SK-MEL-5 (cell line): Measurements from ENCODE around the gene GH2. TPM values are rescaled to one million over a fixed set of nuclear protein-coding genes. Genes with fewer than 3 reads are reported as not detected.
"Not testable (repeated sequence)": the region's sequence is repeated elsewhere in the genome, so short reads cannot be mapped to it uniquely, and the experiment has no call there.

Experiments used
- DNase-seq: peaks from one replicate; pipeline ENCODE4 v3.0.0-alpha.2; 2016; ENCODE audit warnings: low read depth, low spot score
- in situ Hi-C: cut with HindIII; loops from 2 replicates; pipeline ENCODE4 v1.10.0; 2016; ENCODE audit warnings: low sequenced_read_pairs, high pct_unique_total_duplicates, low pct_unique_long_range_greater_than_20kb
- total RNA-seq: library from RNA; depleted of rRNA; stranded (reverse); fragments of >200 nt; shearing (Covaris generic); gene quantifications from 2 replicates; pipeline ENCODE4 v1.2.3, GENCODE V29; 2014

The GH2 gene
- total RNA-seq, 1 experiment from 2014 or later, result not detected

DNA sequence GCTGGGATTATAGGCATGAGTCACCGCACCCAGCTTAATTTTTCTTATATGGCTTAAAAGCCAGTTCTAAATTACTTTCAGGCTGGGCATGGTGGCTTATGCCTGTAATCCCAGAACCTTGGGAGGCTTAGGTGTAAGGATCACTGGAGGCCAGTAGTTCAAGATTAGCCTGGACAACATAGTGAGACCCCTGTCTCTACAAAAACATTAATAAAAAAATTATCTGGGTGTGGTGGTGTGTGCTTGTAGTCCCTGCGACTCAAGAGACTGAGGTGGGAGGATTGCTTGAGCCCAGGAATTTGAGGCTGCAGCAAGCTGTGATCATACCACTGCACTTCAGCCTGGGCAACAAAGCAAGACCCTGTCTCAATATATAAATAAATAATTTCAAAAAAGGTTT, 28.5 kb downstream of the GH2 start:
- in situ Hi-C loops, result no loop called here
- DNase-seq, result no peak

DNA sequence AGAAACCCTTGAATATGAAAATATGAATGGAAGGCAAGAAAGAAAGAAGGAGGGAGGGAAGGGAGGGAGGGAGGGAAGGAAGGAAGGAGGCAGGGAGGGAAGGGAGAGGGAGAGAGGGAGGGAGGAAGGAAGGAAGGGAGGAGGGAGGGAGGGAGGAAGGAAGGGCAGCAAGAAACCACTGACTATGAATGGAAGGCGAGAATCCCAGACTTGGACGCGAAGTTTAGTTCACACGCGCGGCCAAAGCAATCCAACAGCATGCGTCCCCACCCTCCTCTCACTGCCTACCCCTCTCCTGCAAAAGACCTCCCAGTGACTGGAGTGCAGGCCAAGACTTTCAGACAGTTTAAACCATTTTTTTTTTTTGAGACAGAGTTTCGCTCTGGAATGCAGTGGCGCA, 31.3 kb downstream of the GH2 start:
- in situ Hi-C loops, result no loop called here
- DNase-seq, result no peak

DNA sequence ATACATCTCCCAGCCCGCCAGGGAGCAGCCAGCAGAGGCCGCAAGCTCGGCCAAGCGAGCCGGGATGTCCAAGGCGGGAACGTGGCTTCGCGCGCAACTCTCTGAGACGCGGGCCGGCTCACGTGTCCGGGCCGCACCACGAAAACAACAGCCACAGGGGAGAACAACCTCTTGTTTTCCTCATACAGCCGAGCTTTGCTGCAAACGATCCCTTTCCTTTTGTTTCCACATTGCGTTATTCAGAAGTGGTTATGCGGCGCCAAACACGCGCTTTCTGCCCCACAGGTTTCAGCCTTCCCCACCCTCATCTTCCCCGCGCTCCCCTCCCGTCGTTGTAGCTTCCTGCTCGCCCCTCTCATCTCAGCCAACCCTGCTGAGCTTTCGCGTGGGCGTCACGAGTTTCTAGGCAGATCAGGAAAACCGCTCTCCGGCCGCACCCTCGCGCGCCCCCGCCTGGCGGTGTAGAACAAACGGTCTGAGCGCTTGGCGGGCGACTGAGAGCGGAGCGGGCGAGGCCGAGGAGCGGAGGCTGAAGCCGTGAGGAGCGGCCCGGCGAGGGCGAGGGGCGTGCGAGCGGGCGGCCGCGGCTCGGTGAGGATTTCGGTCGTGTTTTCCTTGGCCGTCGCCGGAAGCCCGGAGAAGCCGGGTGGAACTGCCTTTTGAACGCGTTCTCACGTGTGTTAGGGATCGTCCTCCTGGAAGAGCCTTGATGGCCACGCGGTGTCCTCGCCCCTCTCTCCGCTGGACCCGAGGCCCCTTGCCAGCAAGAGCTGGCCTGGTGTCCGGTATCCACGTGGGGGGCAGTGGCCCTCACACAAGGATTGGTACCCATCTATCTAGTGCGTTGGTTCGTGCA, 32.7 kb downstream of the GH2 start:
- peak; percentile 97 for DNase-seq
- in situ Hi-C loops, result no loop called here

DNA sequence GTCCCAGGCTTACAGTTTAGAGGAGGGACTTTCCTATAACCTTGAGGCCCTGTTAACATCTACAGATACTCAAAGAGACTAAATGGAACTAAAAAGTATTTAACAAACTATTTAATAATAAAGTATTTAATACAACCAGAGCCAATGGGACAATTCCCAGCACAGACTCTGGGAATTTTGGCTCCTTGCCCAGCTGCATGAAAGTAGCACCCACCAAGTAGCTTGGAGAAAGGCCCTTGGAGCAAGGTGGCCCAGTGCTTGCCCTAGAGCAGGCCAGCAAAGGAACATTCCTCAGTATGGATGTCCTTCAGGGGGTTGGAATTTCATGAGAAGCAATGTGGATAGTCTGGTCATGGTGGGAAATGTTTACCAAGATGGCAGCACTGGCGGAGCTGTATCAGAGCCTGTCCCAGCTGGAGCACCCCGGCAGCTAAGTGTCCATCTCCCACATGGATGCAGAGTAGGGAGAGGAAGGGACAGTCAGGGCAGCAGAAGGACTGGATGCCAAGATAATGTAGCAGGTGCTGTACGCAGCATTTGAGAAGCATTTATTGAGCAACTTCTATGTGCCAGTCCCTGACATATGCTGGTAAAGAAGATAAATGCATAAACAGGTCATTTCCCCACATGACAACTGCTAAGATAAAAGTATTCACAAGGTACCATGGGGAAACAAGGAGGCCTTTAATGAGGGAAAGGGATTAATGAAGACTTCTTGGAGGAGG, 34.1 kb downstream of the GH2 start:
- DNase-seq, result no peak
- in situ Hi-C loops, result no loop called here

DNA sequence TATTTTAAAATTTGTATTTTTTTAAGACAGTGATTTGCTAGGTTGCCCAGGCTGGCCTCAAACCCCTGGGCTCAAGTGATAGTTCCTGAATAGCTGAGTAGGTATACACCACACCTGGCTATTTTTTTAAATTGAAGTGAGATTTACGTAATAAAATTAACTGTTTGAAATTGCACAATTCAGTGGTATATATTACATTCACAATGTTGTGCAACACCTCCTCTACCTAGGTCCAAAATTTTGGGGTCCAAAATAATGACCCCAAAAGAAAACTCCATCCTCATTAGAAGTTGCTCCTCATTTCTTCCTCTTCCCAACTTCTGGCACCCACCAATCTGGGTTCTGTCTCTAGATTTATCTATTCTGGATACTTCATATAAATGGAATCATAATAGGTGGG, 36.2 kb downstream of the GH2 start:
- no peak for DNase-seq
- in situ Hi-C loops, result no loop called here

DNA sequence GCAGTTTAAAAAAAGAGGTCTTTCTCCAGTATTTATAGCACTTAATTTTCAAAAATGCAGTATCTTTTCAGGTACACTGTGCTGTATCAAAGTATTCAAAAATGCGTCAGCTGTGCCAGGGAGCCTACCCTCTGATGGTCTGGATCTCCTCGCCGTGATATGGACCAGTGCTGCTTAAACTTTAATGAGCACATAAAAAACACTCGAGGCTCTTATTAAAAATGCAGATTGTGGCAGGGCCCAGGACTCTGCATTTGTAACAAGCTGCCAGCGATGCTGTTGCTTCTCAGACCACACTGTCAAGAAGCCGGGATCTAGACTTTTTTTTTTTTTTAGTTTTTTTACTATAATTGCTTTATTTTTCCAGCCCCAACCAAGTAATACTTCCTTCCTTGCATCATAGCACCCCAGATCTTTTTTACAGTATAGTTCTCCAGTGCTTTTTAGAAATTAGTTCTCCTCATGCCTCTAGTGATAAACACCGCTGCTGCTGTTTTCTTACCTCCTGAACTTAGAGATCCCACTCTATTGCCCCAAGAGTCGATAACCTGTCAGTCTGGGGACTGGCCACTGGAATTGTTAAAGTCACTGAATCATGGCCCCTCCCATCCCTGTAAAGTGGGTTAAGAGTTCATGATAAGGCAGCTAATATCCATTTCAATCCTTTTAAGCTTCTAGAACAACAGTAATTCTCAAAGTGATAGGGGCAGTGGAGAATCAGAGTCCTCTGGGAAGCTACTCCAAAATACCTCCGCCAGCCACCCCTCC, 37.6 kb downstream of the GH2 start:
- in situ Hi-C loops, result no loop called here
- DNase-seq, result no peak

DNA sequence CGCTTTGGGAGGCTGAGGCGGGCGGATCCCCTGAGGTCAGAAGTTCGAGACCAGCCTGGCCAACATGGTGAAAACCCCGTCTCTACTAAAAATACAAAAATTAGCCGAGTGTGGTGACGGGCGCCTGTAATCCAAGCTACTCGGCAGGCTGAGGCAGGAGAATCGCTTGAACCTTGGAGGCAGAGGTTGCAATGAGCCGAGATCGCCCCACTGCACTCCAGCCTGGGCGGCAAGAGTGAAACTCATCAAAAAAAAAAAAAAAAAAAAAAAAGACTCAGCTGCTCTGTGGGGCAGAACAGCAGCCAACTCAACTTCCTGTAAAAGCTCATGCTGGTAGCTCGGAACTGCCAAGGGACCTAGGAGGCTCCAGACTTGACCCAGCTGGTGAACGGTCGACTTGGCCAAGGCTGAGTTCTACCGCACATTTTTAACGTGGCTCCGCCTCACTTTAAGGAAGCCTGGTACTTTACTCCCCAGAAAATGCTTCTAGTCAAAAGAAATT, 38.3 kb downstream of the GH2 start:
- in situ Hi-C loops, result not testable (repeated sequence)
- DNase-seq, result peak; percentile 31

DNA sequence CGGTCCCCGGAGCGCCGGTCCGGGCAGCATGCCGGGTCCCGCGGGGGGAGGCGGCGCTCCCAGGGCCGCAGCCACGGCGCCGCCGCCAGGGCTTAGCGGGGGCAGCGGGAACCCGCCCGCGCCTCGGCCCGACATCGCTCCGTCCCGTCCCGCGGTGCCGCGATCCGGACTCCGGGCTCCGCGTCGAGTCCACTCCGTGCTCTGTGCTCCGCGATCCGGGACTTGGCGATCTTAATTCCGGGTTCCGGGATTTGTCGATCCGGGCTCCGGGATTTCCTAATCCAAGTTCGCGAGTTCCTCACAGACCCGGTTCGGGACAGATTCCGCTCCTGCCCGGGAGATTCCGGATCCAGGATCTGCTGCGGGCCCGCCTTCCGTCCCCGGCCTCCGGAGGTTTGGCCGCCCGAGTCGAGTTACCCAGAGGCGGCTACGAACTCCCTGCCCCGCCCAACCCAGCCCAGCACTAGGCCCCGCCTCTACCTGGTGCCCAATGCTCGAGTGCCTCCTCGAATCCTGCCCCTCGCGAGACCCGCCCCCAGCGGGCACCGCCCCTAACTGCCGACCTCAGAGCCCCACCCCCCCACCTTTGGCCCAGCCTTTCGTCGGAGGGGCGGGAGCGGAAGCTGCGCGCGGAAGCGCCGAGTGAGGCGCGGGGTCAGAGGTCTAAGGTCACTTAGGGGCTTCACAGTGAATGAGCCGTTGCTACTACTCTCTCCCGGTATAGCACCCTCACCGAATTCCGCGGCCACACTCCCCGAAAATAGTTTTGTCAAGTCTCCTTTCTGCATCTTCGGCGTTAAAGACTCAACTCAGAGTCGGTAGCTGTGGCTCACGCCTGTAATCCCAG, 39.0 kb downstream of the GH2 start, which contains the start of gene SMARCD2:
SMARCD2 (minus strand) TSS at position 146 of the 847 bp plus-strand sequence; CDS start at position 135, 11 bp downstream.
- DNase-seq, result peak; percentile 98
- in situ Hi-C loops, result no loop called here

DNA sequence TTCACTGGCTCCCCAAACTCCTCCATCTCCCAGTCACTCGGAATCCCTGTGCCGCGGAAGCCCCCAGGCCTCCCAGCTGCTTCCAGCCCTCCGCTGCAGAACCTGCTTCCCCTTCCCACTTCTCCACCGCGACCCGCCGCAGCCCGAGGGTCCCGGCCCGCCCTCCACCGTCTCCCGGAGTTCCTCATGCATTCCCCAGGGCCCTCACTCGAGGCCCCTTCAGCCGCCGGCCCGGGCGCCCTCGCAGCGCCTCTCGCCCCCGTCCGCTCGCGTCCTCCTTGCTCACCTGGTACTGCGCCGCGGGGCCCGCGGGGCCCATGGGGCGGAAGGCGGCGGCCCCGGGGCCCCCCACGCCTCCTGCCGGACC, 39.6 kb downstream of the GH2 start:
- in situ Hi-C loops, result no loop called here
- no peak for DNase-seq

DNA sequence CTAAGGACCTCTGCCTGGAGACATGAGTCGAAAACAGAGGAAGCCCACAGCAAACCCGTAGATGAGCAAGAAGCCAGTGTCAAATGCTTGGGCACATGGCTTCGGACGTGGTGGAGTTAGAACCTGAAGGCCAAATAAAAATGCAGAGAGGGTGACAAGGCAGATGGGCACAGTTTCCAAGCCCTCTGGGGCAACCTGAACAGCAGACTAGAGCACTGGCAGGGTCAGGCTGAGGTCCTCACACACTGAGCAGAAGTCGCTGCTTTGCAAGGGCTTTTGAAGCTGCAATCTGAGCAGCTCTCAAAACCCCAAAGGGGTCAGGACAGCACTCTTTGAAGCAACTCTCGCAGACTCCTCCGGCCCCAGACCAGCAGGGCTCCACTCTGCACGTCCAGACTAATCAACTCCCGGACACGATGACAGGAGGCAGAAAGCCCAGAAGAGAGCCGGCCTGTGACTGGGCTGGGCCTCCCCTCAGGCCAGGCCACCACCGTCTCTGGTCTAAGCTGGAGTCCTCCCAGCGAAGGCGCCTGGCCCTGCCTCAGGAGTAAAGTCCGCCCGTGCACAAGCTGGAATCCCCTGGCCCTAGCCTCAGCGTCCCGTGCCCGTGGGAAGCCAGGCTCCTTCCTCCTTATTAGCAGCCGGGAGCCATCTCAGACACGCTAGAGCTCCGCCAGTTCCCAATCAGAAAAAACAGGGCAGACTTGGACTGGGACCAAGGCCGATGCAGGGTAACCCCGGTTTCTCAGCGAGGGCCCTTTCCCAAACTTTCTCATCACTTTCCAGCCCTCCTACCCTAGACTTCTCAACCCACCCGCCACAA, 40.2 kb downstream of the GH2 start:
- in situ Hi-C loops, result no loop called here
- DNase-seq, result peak; percentile 30

DNA sequence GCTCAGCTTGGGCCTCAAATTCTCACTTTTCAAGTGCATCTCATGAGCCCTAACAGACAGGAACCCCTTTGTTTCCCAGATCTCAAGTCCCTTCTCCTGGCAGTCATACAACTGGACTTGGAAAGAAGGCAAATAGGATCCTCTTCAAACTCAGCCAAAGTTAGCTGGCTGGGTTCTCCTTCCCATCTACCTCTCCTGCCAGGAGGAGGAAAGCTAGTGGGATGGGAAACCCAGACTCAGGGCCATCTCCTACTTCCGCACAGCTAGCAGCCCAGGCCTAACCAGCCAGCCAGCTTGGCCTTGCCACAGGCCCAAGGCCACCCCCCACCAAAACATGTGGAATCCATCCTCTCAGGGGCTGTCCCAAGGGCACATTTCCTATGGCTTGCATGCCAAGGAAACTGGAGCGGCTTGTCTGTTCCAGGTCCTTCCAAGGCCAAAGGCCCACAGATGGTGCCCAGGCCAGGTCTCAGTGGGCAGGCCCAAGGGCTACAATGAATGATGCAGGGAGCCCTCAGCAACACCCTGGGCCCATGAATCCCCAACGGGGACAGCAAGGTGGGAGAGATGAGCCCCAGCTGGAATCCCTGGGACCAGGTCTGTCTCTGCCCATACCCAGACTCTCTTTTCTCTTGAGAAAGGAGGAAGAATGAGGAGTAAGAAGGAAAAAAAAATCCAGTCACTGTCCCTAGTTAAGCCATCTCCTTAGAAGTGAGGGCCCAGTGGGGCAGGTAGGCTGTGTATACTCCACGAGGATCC, 41.0 kb downstream of the GH2 start:
- in situ Hi-C loops, result no loop called here

DNA sequence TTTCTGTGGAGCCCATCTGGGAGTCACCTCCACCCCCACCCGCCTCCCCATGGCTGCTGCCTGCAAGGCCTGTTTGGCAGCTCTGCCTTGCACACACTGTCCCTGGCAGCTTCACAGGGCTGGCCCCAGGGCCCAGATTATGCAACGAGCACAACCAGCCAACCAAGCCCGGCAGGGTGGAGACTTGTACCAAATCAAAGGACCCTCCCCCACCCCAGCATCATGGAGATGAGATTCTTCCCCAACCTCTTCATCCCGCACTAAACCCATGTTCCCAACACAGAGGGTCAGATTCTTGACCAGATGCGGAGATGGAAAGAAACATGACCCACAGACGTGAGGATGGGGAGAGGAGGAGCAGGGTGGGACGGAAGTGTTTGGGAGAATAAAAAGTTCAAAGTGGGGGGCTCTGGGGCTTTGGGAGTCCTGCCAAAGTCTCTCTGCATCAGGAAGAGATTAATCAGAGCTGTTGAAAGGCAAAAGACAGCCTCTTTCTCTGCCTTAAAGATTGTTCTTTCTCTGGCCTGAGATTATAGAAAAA, 43.0 kb downstream of the GH2 start:
- no peak for DNase-seq
- in situ Hi-C loops, result no loop called here

More for the DNA sequence above, 41.0 kb downstream of the GH2 start:
- DNase-seq, result peak; percentile 83

DNA sequence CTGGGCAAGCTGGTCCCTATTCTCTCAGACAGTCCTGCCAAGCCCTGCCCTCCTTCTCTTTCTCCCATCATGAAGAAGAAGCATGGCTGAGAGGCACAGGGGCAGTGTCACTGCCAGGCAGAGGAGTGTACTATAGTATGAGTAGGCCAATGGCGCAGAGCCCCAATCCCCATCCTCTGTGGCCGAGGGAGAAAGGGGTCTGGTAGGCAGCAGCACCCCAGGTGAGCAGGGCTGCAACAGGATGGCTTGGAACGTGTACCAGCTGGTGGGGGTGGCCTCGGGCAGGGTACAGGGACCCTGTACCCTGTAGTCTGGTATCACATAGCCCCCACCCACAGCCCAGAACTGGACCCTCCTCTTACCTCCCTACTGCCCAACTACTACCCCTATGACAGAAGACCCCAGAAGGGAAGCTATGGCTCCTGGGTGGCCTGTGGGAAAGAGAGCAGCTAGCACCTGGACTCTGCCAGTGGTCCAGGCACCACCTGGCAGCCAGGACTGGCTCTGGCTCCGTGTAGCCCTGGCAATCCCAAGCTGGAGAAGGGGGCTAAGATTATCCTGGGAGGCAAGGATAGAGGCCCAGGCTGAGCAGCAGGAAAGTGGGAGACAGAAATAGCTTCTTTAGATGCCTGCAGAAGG, 43.7 kb downstream of the GH2 start:
- no peak for DNase-seq
- in situ Hi-C loops, result no loop called here

DNA sequence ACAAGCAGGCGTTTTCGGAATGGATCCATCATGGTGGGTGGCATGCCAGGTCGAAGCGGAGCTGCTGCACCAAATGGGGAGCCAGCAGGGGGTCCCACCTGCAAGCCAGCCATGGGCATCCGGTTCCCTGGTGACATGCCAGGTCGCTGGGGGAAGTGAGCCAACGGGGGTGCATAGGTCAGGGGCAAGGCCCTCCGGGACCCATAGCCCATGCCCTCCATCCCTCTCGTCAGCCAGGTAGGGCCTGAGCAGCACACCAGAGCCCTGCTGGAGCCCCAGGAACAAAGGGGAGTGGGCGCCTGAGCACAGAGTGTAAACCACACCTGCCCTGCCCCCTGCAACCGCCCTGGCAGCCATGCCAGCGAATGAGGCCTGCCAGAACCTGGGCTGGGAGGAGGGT, 44.3 kb downstream of the GH2 start:
- DNase-seq, result no peak
- in situ Hi-C loops, result no loop called here

DNA sequence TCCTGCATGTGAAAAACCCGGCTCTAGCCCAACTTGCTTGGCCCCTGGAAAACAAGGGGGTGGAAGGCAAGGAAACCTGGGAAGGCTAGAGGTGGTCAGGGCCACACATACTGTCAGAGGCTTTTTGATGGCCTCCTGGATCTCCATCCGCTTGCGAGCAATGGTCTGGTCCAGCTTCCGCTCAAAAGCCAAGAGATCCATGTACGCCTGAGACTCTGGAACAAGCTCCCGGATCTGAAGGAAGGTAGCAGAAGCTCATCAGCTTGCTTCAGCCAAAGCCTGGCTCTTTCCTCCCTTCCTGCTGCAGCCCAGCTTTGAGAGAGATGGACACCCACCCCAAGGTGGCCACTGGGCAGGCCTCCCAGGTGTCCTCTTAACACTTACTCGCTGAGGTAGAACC, 44.9 kb downstream of the GH2 start:
- in situ Hi-C loops, result no loop called here
- no peak for DNase-seq
